OCI-LY3 (cell line): ENCODE data around the gene MRGPRX4.

ENCODE experiments used
- H2AFZ ChIP-seq: fragments of 200-600, 300-600 bp; shearing (Covaris generic); 2 replicates; pipeline ENCODE4 v1.6.0; 2014; ENCODE audit warnings: antibody characterized with exemption, low read depth, low read length
- H3K27ac ChIP-seq: fragments of 200-600, 300-600 bp; sonication (generic); 2 replicates; pipeline ENCODE4 v1.5.1; 2014; ENCODE audit warnings: mild to moderate bottlenecking, low read length, moderate library complexity, mixed read lengths
- H3K27me3 ChIP-seq: fragments of 200-600, 300-600 bp; sonication (generic); 2 replicates; pipeline ENCODE4 v1.6.1; 2014; ENCODE audit warnings: low read depth, low read length, mixed read lengths
- H3K36me3 ChIP-seq: fragments of 200-600, 300-600 bp; sonication (generic); replicated peaks from 2 replicates; pipeline ENCODE3; 2014; ENCODE audit warnings: low read depth, low read length, mixed read lengths
- H3K4me1 ChIP-seq: fragments of 300-600, 200-600 bp; sonication (generic); 2 replicates; pipeline ENCODE4 v1.6.1; 2014; ENCODE audit warnings: low read length, mixed read lengths
- H3K4me2 ChIP-seq: fragments of 200-600, 300-600 bp; sonication (generic); 2 replicates; pipeline ENCODE4 v1.6.1; 2014; ENCODE audit warnings: low read length, mixed read lengths
- H3K4me3 ChIP-seq: fragments of 300-600, 200-600 bp; sonication (generic); 2 replicates; pipeline ENCODE4 v1.5.1; 2014; ENCODE audit warnings: antibody characterized with exemption, mild to moderate bottlenecking, low read length, moderate library complexity
- H3K79me2 ChIP-seq: fragments of 300-600, 200-600 bp; shearing (Covaris generic); 2 replicates; pipeline ENCODE4 v1.6.1; 2014; ENCODE audit warnings: mild to moderate bottlenecking, low read length, mixed read lengths
- H3K9ac ChIP-seq: fragments of 300-600, 200-600 bp; shearing (Covaris generic); 2 replicates; pipeline ENCODE4 v1.6.0; 2014; ENCODE audit warnings: mild to moderate bottlenecking, low read length, moderate library complexity
- H3K9me3 ChIP-seq: fragments of 200-600, 300-600 bp; shearing (Covaris generic); 2 replicates; pipeline ENCODE4 v1.6.1; 2014; ENCODE audit warnings: low read length, mixed read lengths; ENCODE audit not compliant: insufficient read depth
- H4K20me1 ChIP-seq: fragments of 200-600, 300-600 bp; sonication (generic); 2 replicates; pipeline ENCODE4 v1.6.1; 2016; ENCODE audit warnings: low read length, mixed read lengths; ENCODE audit not compliant: insufficient read depth
- EZH2phosphoT487 ChIP-seq: fragments of 200-600 bp; shearing (Covaris generic); IDR thresholded peaks from 2 replicates; pipeline ENCODE4 v1.6.1; 2018; ENCODE audit warnings: antibody characterized with exemption, mixed run types, low read depth
- TF ChIP-seq, protein P1 (sequence below): fragments of 200-600, 300-600 bp; sonication (generic); IDR thresholded peaks from 2 replicates; pipeline ENCODE4 v1.5.1; 2014; ENCODE audit warnings: antibody characterized with exemption, low read length, low read depth

The MRGPRX4 gene

DNA sequence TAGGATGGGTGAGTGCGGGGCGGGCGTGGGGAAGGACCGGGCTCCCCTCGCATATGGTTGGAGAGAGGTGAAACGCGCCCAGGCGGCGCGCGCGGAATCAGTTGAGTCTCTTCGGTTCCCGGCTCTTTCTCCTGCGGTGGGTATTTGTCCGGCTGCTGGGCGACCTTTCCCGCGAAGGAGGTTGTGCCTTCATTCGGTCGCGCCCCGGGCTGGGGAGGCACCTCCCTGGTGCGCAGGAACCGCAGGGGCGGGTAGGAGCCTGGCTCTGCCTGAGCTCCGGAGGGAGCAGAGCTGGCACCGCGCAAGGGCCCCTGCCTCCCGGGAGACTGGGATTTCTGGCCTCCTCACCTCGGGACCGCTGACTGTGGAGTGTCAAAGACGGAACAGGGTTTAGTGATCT is 36.4 kb downstream of the MRGPRX4 start:
- Histone ChIP-seq H2AFZ (no peak overlapping the region), H4K20me1 (no peaks in the 10 kb centered on the region), H3K4me2 (no peak overlapping the region), H3K27ac (no peak overlapping the region), H3K9me3 (no peaks in the 10 kb centered on the region), H3K9ac (no peak overlapping the region), H3K27me3 (no peaks in the 10 kb centered on the region), H3K4me1 (peaks cover 16% of the 10 kb centered on the region), H3K36me3 (no peaks in the 10 kb centered on the region), H3K4me3 (no peak overlapping the region), H3K79me2 (no peaks in the 10 kb centered on the region)
- no peak for TF ChIP-seq EZH2phosphoT487
- TF ChIP-seq, protein P1, sequence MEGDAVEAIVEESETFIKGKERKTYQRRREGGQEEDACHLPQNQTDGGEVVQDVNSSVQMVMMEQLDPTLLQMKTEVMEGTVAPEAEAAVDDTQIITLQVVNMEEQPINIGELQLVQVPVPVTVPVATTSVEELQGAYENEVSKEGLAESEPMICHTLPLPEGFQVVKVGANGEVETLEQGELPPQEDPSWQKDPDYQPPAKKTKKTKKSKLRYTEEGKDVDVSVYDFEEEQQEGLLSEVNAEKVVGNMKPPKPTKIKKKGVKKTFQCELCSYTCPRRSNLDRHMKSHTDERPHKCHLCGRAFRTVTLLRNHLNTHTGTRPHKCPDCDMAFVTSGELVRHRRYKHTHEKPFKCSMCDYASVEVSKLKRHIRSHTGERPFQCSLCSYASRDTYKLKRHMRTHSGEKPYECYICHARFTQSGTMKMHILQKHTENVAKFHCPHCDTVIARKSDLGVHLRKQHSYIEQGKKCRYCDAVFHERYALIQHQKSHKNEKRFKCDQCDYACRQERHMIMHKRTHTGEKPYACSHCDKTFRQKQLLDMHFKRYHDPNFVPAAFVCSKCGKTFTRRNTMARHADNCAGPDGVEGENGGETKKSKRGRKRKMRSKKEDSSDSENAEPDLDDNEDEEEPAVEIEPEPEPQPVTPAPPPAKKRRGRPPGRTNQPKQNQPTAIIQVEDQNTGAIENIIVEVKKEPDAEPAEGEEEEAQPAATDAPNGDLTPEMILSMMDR = no peak

DNA sequence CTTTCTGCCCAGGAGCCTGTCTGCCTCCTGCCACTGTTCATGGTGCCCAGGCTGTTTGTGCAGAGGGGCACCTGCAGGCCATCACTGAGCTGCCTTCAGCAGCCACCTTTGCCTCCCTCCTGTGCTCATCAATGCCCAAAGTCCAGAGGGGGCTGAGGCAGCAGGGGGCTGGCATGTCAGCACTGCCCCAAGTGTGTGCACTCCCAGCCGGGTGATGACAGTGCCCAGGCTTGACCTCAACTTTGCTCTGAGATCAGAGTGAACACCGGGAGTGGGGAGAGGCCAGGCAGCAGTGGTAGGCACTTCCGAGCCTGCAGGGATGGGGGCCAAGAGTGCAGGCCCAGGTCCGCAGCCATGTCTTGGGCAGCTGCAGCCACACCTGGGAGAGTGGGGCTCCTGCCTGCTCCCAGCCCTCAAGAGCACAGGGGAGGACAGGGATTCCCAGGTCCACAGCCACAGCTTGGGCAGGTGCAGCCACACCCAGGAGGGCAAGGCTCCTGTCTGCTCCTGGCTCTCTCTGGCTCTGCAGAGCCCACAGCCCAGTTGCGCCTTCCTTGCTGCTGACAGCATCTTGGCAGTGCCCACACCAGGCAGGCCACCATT is 48.7 kb downstream of the MRGPRX4 start:
- Histone ChIP-seq H3K9ac (no peak overlapping the region), H3K27me3 (no peaks in the 10 kb centered on the region), H3K27ac (no peak overlapping the region), H3K4me2 (no peak overlapping the region), H3K9me3 (no peaks in the 10 kb centered on the region), H3K36me3 (no peaks in the 10 kb centered on the region), H3K79me2 (no peaks in the 10 kb centered on the region), H3K4me3 (no peak overlapping the region), H2AFZ (no peak overlapping the region), H4K20me1 (no peaks in the 10 kb centered on the region), H3K4me1 (peaks cover 4% of the 10 kb centered on the region)
- TF ChIP-seq EZH2phosphoT487 = no peak
- TF ChIP-seq, protein P1 = no peak

DNA sequence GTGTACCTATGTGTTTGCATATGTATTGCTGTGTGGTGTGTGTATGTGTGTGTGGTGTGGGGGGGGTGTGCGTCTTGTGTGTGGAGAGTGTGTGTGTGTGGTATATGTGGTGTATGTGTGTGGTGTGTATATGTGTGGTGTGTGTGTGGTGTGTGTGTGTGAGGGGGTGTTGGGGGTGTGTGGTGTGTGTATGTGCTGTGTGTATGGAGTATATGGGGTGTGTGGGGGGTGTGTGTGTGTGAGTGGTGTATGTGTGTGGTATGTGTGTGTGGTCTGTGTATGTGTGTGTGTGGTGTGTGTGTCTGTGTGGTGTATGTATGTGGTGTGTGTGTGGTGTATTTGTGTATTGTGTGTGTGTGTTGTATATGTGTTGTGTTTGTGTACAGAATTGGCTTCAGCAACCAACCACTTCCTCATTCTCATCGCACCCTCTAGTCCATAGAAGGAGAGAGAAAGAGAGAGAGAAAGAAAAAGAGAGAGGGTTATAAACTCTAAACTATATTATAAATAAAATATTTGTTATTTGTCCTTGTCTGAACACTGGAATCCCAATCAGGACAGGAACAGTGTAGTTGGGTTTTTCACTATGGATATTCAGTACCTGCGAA is 50.3 kb downstream of the MRGPRX4 start:
- Histone ChIP-seq H3K27ac (no peak overlapping the region), H3K4me3 (no peak overlapping the region), H3K27me3 (no peaks in the 10 kb centered on the region), H3K36me3 (no peaks in the 10 kb centered on the region), H3K4me2 (no peak overlapping the region), H3K9ac (no peak overlapping the region), H3K79me2 (no peaks in the 10 kb centered on the region), H3K9me3 (no peaks in the 10 kb centered on the region), H3K4me1 (peaks cover 11% of the 10 kb centered on the region), H2AFZ (no peak overlapping the region), H4K20me1 (no peaks in the 10 kb centered on the region)
- TF ChIP-seq, protein P1 = no peak
- no peak for TF ChIP-seq EZH2phosphoT487
